NCI-H1105 (cell line): Measurements from ENCODE around the gene UNC50.
A peak's percentile ranks its signal among the peaks of the same experiment; 100 is the strongest.
"Not testable (repeated sequence)": the region's sequence is repeated elsewhere in the genome, so short reads cannot be mapped to it uniquely, and the experiment has no call there.

Experiments used
- DNase-seq: peaks from one replicate; lab custom pipeline; 2025; lab: John Stamatoyannopoulos, UW

The UNC50 gene

GRCh38 chr2:98608962-98609604 is 694 bp downstream of the UNC50 start:
- DNase-seq: no peak

- no peak for DNase-seq
These were observed 5.8 kb downstream of the UNC50 start for GRCh38 chr2:98614024-98614739.

- no peak for DNase-seq
These were observed 7.1 kb downstream of the UNC50 start for GRCh38 chr2:98615481-98615880.

GRCh38 chr2:98617149-98617548 is 8.8 kb downstream of the UNC50 start:
- no peak for DNase-seq

GRCh38 chr2:98623657-98624056 is 15.3 kb downstream of the UNC50 start:
- no peak for DNase-seq

- DNase-seq: no peak
These were observed 24.0 kb downstream of the UNC50 start for GRCh38 chr2:98632351-98632750.

- no peak for DNase-seq
These were observed 26.2 kb downstream of the UNC50 start for GRCh38 chr2:98634406-98635092.

GRCh38 chr2:98637401-98638147 is 29.2 kb downstream of the UNC50 start:
- no peak for DNase-seq

GRCh38 chr2:98643496-98644100 is 35.2 kb downstream of the UNC50 start:
- DNase-seq: no peak

- DNase-seq: no peak
These were observed 39.2 kb downstream of the UNC50 start for GRCh38 chr2:98647636-98648035.

GRCh38 chr2:98648451-98648850 is 40.1 kb downstream of the UNC50 start:
- no peak for DNase-seq

GRCh38 chr2:98649135-98649991 is 41.0 kb downstream of the UNC50 start:
- peak; percentile 37 for DNase-seq

- DNase-seq: no peak
These were observed 41.6 kb downstream of the UNC50 start for GRCh38 chr2:98649992-98650375.

- DNase-seq: no peak
These were observed 42.6 kb downstream of the UNC50 start for GRCh38 chr2:98650998-98651397.

- no peak for DNase-seq
These were observed 46.5 kb downstream of the UNC50 start for GRCh38 chr2:98654699-98655495.

- no peak for DNase-seq
These were observed 48.4 kb downstream of the UNC50 start for GRCh38 chr2:98656800-98657199.

GRCh38 chr2:98658816-98659490 is 50.6 kb downstream of the UNC50 start:
- no peak for DNase-seq

- not testable (repeated sequence) for DNase-seq
These were observed 51.1 kb downstream of the UNC50 start for GRCh38 chr2:98659491-98659840.

GRCh38 chr2:98663511-98664090 is 55.2 kb downstream of the UNC50 start:
- DNase-seq: no peak
